Measurements from ENCODE around the gene UCKL1.

UCKL1 gene

DNA sequence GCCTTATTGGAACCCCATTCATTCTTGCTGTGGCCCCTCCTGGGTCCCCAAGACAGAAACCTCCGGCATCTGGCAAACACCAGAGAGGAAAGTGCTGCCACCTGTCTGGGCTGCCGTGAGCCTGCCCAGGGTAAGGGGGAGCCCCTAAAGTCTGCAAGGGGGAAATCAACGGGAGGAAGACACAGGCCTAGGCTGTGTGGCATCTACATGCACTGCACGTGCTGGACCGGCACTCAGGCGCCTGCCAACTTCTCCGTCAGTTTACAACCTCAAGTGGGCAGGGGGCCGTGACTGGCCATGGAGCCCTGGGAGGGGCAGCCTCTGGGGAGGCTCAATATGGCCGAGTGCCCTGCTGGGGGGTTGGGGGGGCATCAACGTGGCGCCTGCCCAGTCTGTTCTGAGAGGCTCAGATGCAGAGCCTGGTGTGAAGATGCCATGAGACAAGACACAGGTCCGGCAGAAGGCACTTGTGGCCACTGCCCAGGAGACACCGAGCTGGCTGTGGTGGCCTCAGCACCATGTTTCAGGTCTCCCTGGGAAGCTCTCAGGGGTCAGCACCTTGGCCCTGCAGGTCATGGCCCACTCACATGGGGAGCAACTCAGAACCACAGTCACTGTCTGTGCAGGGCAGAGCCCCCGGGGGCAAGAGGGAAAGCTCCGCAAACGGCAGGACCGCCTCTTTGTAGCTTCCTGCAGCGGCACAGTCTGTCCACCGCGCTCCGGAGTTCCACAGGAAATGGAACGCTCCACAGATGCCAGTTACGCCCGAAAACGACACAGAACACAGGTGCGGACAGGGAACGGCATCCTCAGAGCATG, 8.4 kb downstream of the UCKL1 start:
- H3K9ac ChIP-seq (ENCODE audit: low read depth, low read length, poor library complexity, severe bottlenecking) = no peak overlapping the region
- H3K4me3 ChIP-seq (ENCODE audit: low read length, poor library complexity, severe bottlenecking) = no peak overlapping the region
- H3K79me2 ChIP-seq (ENCODE audit: insufficient read depth, low read length) = peaks cover 65% of the 10 kb centered on the region
- H3K36me3 ChIP-seq (ENCODE audit: insufficient read depth, low read length) = peaks cover 34% of the 10 kb centered on the region; the same call in 1 of the 2 replicates
- no peaks in the 10 kb centered on the region for H3K9me3 ChIP-seq (ENCODE audit: insufficient read depth, low read depth, low read length)
- no peaks in the 10 kb centered on the region for H3K9me2 ChIP-seq (replicated peaks; ENCODE audit: low read depth, low read length)
- TF ChIP-seq EZH2phosphoT487 (IDR thresholded peaks at IDR 0.05; ENCODE audit: borderline replicate concordance) = no peak
- TF ChIP-seq, protein P1, sequence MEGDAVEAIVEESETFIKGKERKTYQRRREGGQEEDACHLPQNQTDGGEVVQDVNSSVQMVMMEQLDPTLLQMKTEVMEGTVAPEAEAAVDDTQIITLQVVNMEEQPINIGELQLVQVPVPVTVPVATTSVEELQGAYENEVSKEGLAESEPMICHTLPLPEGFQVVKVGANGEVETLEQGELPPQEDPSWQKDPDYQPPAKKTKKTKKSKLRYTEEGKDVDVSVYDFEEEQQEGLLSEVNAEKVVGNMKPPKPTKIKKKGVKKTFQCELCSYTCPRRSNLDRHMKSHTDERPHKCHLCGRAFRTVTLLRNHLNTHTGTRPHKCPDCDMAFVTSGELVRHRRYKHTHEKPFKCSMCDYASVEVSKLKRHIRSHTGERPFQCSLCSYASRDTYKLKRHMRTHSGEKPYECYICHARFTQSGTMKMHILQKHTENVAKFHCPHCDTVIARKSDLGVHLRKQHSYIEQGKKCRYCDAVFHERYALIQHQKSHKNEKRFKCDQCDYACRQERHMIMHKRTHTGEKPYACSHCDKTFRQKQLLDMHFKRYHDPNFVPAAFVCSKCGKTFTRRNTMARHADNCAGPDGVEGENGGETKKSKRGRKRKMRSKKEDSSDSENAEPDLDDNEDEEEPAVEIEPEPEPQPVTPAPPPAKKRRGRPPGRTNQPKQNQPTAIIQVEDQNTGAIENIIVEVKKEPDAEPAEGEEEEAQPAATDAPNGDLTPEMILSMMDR (conservative IDR thresholded peaks at IDR 0.05; ENCODE audit: low read length) = no peak
- H3K4me1 ChIP-seq (ENCODE audit: insufficient read depth, low read length, poor library complexity, severe bottlenecking) = peaks cover 22% of the 10 kb centered on the region
- H3K4me2 ChIP-seq (ENCODE audit: low read depth, low read length, poor library complexity, severe bottlenecking) = no peak overlapping the region
- H2AFZ ChIP-seq (ENCODE audit: low read length) = no peak overlapping the region
- peaks cover 65% of the 10 kb centered on the region for H4K20me1 ChIP-seq (ENCODE audit: insufficient read depth, low read length, poor library complexity, severe bottlenecking)
- H3K27me3 ChIP-seq (ENCODE audit: insufficient read depth, low read length, poor library complexity, severe bottlenecking) = no peaks in the 10 kb centered on the region
- H3F3A ChIP-seq (ENCODE audit: low read depth) = peaks cover 14% of the 10 kb centered on the region

DNA sequence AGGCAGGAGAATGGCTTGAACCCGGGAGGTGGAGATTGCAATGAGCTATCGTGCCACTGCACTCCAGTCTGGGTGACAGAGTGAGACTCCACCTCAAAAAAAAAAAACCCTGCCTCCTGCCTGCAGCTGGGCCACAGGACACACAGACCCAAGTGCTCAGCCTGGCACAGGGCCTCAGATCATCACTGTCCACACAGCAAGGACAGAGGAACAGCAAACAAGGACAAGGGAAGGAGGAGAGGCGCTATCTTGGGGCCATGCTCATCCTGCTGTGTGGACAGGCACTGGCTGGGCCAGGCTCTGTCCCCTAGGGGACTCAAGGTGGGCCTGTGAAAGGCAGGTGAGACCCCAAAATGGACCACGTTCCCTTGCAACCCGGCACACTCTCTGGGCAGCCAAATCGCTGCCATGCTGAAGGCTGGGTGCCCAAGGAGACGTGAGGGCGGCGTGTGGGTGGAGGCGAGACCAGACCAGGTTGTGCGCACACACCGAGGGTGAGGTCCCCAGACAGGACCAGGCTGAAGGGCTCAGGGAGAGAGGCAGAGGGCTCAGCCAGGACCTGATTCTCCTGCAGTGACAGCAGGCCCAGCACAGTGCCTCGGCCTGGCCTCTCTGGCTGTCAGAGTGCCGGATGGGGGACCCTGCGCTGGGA, 9.1 kb downstream of the UCKL1 start:
- Histone ChIP-seq H3K4me2 (ENCODE audit: low read depth, low read length, poor library complexity, severe bottlenecking) (no peak overlapping the region), H3K27me3 (ENCODE audit: insufficient read depth, low read length, poor library complexity, severe bottlenecking) (no peaks in the 10 kb centered on the region), H3K9me3 (ENCODE audit: insufficient read depth, low read depth, low read length) (no peaks in the 10 kb centered on the region), H2AFZ (ENCODE audit: low read length) (no peak overlapping the region), H3K9me2 (replicated peaks; ENCODE audit: low read depth, low read length) (no peaks in the 10 kb centered on the region), H3K9ac (ENCODE audit: low read depth, low read length, poor library complexity, severe bottlenecking) (no peak overlapping the region), H3K4me3 (ENCODE audit: low read length, poor library complexity, severe bottlenecking) (no peak overlapping the region), H3K4me1 (ENCODE audit: insufficient read depth, low read length, poor library complexity, severe bottlenecking) (peaks cover 19% of the 10 kb centered on the region), H3K36me3 (ENCODE audit: insufficient read depth, low read length) (peaks cover 40% of the 10 kb centered on the region; the same call in 1 of the 2 replicates), H3K79me2 (ENCODE audit: insufficient read depth, low read length) (peaks cover 58% of the 10 kb centered on the region), H4K20me1 (ENCODE audit: insufficient read depth, low read length, poor library complexity, severe bottlenecking) (peaks cover 64% of the 10 kb centered on the region), H3F3A (ENCODE audit: low read depth) (peaks cover 14% of the 10 kb centered on the region)
- TF ChIP-seq EZH2phosphoT487 (IDR thresholded peaks at IDR 0.05; ENCODE audit: borderline replicate concordance) = no peak
- TF ChIP-seq, protein P1 (conservative IDR thresholded peaks at IDR 0.05; ENCODE audit: low read length) = no peak

DNA sequence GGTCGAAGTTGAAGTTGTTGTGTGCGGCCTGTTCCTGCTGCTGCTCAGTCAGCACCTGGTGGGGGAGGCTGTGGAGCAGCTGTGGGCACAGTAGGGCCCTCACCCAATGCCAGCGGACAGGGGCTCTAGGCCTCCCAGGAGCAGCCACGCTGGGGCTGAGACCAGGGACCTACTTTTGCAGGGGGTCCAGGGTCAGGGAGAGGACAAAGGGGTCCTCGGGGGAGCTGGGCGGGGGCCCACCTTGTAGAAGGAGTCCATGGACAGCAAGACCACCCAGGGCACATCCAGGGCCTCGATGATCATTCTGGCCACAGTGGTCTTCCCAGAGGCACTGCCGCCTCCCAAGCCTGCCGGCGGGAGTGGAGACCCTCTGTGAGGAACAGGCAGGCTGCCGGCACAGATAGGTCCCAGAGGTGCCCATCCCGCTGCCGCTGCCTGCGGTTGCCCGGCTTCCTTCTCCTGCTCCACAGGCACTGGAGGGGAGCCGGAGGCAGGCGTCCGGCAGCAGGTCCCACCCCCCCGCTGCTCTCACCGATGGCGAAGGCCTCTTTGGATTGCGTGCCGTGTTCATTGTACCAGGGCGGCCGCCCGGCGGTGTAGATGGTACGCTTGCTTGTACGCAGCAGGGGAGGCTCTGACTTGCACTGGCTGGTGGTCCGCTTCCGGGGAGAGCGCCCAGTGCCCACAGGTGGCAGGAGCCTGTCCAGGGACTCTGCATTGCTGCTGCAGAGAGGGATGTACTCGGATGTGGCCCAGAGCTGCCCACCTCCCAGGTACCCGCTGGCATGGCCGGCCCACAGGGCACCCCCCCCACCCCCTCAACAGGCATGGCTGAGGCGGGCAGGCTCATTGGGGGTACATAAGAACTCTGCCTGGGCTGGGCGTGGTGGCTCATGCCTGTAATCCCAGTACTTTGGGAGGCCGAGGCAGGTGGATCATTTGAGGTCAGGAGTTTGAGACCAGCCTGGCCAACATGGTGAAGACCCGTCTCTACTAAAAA, 10.0 kb downstream of the UCKL1 start:
- no peaks in the 10 kb centered on the region for H3K27me3 ChIP-seq (ENCODE audit: insufficient read depth, low read length, poor library complexity, severe bottlenecking)
- H3K9ac ChIP-seq (ENCODE audit: low read depth, low read length, poor library complexity, severe bottlenecking) = no peak overlapping the region
- no peak overlapping the region for H2AFZ ChIP-seq (ENCODE audit: low read length)
- no peaks in the 10 kb centered on the region for H3K9me3 ChIP-seq (ENCODE audit: insufficient read depth, low read depth, low read length)
- no peak overlapping the region for H3K4me2 ChIP-seq (ENCODE audit: low read depth, low read length, poor library complexity, severe bottlenecking)
- H4K20me1 ChIP-seq (ENCODE audit: insufficient read depth, low read length, poor library complexity, severe bottlenecking) = peaks cover 58% of the 10 kb centered on the region
- peaks cover 11% of the 10 kb centered on the region for H3K4me1 ChIP-seq (ENCODE audit: insufficient read depth, low read length, poor library complexity, severe bottlenecking)
- H3K4me3 ChIP-seq (ENCODE audit: low read length, poor library complexity, severe bottlenecking) = no peak overlapping the region
- TF ChIP-seq, protein P1 (conservative IDR thresholded peaks at IDR 0.05; ENCODE audit: low read length) = no peak
- no peak for TF ChIP-seq EZH2phosphoT487 (IDR thresholded peaks at IDR 0.05; ENCODE audit: borderline replicate concordance)
- H3F3A ChIP-seq (ENCODE audit: low read depth) = peaks cover 14% of the 10 kb centered on the region
- peaks cover 44% of the 10 kb centered on the region; the same call in 1 of the 2 replicates for H3K36me3 ChIP-seq (ENCODE audit: insufficient read depth, low read length)
- H3K79me2 ChIP-seq (ENCODE audit: insufficient read depth, low read length) = peaks cover 49% of the 10 kb centered on the region
- no peaks in the 10 kb centered on the region for H3K9me2 ChIP-seq (replicated peaks; ENCODE audit: low read depth, low read length)
